DND-41 (cell line): ENCODE results near the gene STK32B.

Experiments
- EZH2 ChIP-seq: IDR thresholded peaks from 3 replicates; pipeline ENCODE4 v1.6.1; 2012; ENCODE audit warnings: borderline replicate concordance, low read depth, mild to moderate bottlenecking, moderate library complexity, low read length, inconsistent platforms; ENCODE audit not compliant: severe bottlenecking
- TF ChIP-seq, protein P1 (sequence below): IDR thresholded peaks from 2 replicates; pipeline ENCODE4 v1.5.1; 2012; ENCODE audit warnings: borderline replicate concordance, low read length, moderate library complexity, mild to moderate bottlenecking; ENCODE audit not compliant: poor library complexity, severe bottlenecking; ENCODE audit errors: extremely low read depth

DNA sequence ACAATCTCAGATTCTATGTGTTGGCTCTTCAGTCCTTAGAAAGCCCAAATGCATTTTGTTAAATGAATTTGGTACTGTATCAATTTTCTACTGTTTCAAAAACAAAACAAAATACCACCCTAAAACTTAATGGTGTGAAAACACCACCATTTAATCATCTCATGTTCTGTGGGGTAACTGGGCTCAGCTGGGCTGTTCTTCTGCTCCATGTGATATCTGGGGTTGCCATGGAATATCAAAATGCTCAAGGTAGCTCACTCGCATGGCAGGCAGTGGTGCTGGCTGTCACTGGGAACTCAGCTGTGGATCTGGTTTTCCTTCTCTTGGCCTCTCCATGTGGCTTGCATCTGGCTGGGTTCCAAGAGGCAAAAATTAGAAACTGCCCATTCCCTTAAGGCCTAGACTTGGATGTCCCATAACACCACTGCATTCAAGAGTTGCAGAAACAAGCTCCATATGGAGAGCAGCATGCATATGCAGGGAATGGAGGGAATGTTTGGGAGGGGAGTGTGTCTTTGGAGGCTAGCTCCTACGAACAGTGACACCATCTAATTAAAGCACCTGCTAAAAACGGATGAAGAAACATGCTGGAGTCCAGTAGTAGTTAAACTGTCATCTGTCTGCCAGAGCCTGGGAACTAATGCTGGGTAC is 279.2 kb downstream of the STK32B start:
- TF ChIP-seq, protein P1, sequence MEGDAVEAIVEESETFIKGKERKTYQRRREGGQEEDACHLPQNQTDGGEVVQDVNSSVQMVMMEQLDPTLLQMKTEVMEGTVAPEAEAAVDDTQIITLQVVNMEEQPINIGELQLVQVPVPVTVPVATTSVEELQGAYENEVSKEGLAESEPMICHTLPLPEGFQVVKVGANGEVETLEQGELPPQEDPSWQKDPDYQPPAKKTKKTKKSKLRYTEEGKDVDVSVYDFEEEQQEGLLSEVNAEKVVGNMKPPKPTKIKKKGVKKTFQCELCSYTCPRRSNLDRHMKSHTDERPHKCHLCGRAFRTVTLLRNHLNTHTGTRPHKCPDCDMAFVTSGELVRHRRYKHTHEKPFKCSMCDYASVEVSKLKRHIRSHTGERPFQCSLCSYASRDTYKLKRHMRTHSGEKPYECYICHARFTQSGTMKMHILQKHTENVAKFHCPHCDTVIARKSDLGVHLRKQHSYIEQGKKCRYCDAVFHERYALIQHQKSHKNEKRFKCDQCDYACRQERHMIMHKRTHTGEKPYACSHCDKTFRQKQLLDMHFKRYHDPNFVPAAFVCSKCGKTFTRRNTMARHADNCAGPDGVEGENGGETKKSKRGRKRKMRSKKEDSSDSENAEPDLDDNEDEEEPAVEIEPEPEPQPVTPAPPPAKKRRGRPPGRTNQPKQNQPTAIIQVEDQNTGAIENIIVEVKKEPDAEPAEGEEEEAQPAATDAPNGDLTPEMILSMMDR = no peak
- TF ChIP-seq EZH2 = no peak
